Endothelial cell of umbilical vein (primary cell): Measurements from ENCODE around the gene KCNMA1. TPM values are rescaled to one million over a fixed set of nuclear protein-coding genes. Genes with fewer than 3 reads are reported as not detected.

ENCODE experiments used
- BruUV-seq: library from RNA; stranded (reverse); fragments of 400-500 nt; replicated peaks from 2 replicates; lab custom pipeline; 2021; lab: Mats Ljungman, UMichigan
- CTCF ChIA-PET: fragments of 300-600, 350-600 bp; sonication (Branson Sonifier 250); formaldehyde crosslinking; loops from one replicate; lab custom pipeline; 2021; ENCODE audit warnings: antibody characterized with exemption, inconsistent platforms; lab: Charles Lee
- POLR2A ChIA-PET: fragments of 300-600, 350-600 bp; sonication (Branson Sonifier 250); formaldehyde crosslinking; loops from one replicate; lab custom pipeline; 2021; ENCODE audit warnings: antibody characterized with exemption, inconsistent platforms; lab: Charles Lee
- DNase-seq: peaks from one replicate; pipeline ENCODE4 v3.0.0-alpha.2; 2011; ENCODE audit warnings: low read depth, low spot score
- FAIRE-seq: peaks from 2 replicates; lab custom pipeline; 2011; peaks lifted over from hg19 to GRCh38; lab: Jason Lieb, UNC
- H2AFZ ChIP-seq: 2 replicates; pipeline ENCODE4 v1.6.0; 2012; ENCODE audit warnings: low read depth, low read length, control low read depth, inconsistent platforms
- H3K27ac ChIP-seq: 2 replicates; pipeline ENCODE4 v1.5.1; 2011; ENCODE audit warnings: low read depth, mild to moderate bottlenecking, control low read depth, low read length, moderate library complexity; ENCODE audit not compliant: insufficient read depth
- H3K27me3 ChIP-seq, 2 experiments: 2 replicates each; pipeline versions ENCODE4 v1.6.0 to v1.6.1; 2011; ENCODE audit warnings: low read length in 2 of 2, mixed read lengths in 1 of 2; ENCODE audit not compliant: control insufficient read depth in 2 of 2, insufficient read depth in 2 of 2
- H3K36me3 ChIP-seq, 2 experiments: 2 replicates in 1 of 2; 3 replicates in 1 of 2; pipeline ENCODE4 v1.5.1; 2011; ENCODE audit warnings: low read length in 2 of 2, mild to moderate bottlenecking in 1 of 2, moderate library complexity in 1 of 2; ENCODE audit not compliant: control insufficient read depth in 2 of 2, insufficient read depth in 2 of 2; ENCODE audit errors: extremely low read depth in 1 of 2
- H3K4me1 ChIP-seq: 3 replicates; pipeline ENCODE4 v1.5.1; 2011; ENCODE audit warnings: mild to moderate bottlenecking, low read length; ENCODE audit not compliant: control insufficient read depth, insufficient read depth; ENCODE audit errors: extremely low read depth
- H3K4me2 ChIP-seq: 2 replicates; pipeline ENCODE4 v1.6.1; 2011; ENCODE audit warnings: low read length, control low read depth, mixed read lengths; ENCODE audit not compliant: insufficient read depth
- H3K4me3 ChIP-seq, 3 experiments: fragments of 200-600 bp in 1 of 3; sonication (generic), shearing (Covaris generic) in 1 of 3; replicated peaks in 1 of 3; 2 replicates each; pipeline ENCODE4 v1.5.1; 2011 to 2016; ENCODE audit warnings: control low read depth in 3 of 3, low read length in 3 of 3, mild to moderate bottlenecking in 2 of 3, inconsistent platforms in 1 of 3, low read depth in 1 of 3, moderate library complexity in 1 of 3; ENCODE audit not compliant: insufficient read depth in 1 of 3
- H3K79me2 ChIP-seq: 2 replicates; pipeline ENCODE4 v1.6.0; 2012; ENCODE audit warnings: low read length, inconsistent platforms; ENCODE audit not compliant: control insufficient read depth, insufficient read depth
- H3K9ac ChIP-seq: replicated peaks from 2 replicates; pipeline ENCODE3; 2011; ENCODE audit warnings: low read length, control low read depth; ENCODE audit not compliant: insufficient read depth; ENCODE audit errors: extremely low read depth
- H3K9me1 ChIP-seq: replicated peaks from 3 replicates; pipeline ENCODE4 v1.6.0; 2011; ENCODE audit warnings: mild to moderate bottlenecking, low read length; ENCODE audit not compliant: control insufficient read depth, insufficient read depth; ENCODE audit errors: extremely low read depth
- H3K9me3 ChIP-seq: replicated peaks from 2 replicates; pipeline ENCODE4 v1.5.1; 2012; ENCODE audit warnings: low read length, inconsistent platforms; ENCODE audit not compliant: control insufficient read depth, insufficient read depth
- H4K20me1 ChIP-seq: replicated peaks from 2 replicates; pipeline ENCODE3; 2011; ENCODE audit warnings: mild to moderate bottlenecking, low read length; ENCODE audit not compliant: control insufficient read depth, insufficient read depth; ENCODE audit errors: extremely low read depth
- CTCF ChIP-seq, 2 donors: IDR thresholded peaks; 1 replicate in 1 of 2; 2 replicates in 1 of 2; pipeline ENCODE4 v1.5.1; 2011; ENCODE audit warnings: low read length in 2 of 2, mild to moderate bottlenecking in 2 of 2, moderate library complexity in 2 of 2, control low read depth in 1 of 2, inconsistent platforms in 1 of 2, low read depth in 1 of 2; ENCODE audit not compliant: insufficient read depth in 1 of 2; ENCODE audit errors: extremely low read depth in 1 of 2
- EZH2 ChIP-seq: IDR thresholded peaks from 2 replicates; pipeline ENCODE4 v1.6.1; 2012; ENCODE audit warnings: borderline replicate concordance, low read depth, mild to moderate bottlenecking, moderate library complexity, low read length, inconsistent platforms; ENCODE audit not compliant: severe bottlenecking
- FOS ChIP-seq: IDR thresholded peaks from 2 replicates; pipeline ENCODE4 v1.6.1; 2011; ENCODE audit warnings: mild to moderate bottlenecking, low read length, moderate library complexity, borderline replicate concordance; ENCODE audit not compliant: insufficient read depth
- GATA2 ChIP-seq: IDR thresholded peaks from 2 replicates; pipeline ENCODE4 v1.7.0; 2011; ENCODE audit warnings: low read depth, mild to moderate bottlenecking, moderate library complexity, mixed read lengths, low read length; ENCODE audit not compliant: insufficient read length, insufficient read depth
- JUN ChIP-seq: IDR thresholded peaks from 2 replicates; pipeline ENCODE4 v1.6.1; 2011; ENCODE audit warnings: borderline replicate concordance, low read depth; ENCODE audit not compliant: insufficient read length, insufficient read depth
- MAX ChIP-seq: IDR thresholded peaks from 2 replicates; pipeline ENCODE4 v1.6.1; 2011; ENCODE audit not compliant: insufficient read depth, insufficient read length
- MYC ChIP-seq: IDR thresholded peaks from one replicate; pipeline ENCODE4 v1.6.1; 2011; ENCODE audit warnings: mild to moderate bottlenecking, low read depth, low read length
- POLR2A ChIP-seq: IDR thresholded peaks from 2 replicates; pipeline ENCODE4 v1.6.1; 2012; ENCODE audit warnings: low read depth, mild to moderate bottlenecking, control low read depth, low read length
- POLR2AphosphoS5 ChIP-seq: IDR thresholded peaks from 2 replicates; pipeline ENCODE4 v1.6.1; 2012; ENCODE audit warnings: low read depth, mild to moderate bottlenecking, control low read depth, low read length, moderate library complexity; ENCODE audit not compliant: insufficient read depth
- dilution Hi-C: fragments of 300-500 bp; cut with MboI; formaldehyde crosslinking; loops from one replicate; pipeline ENCODE4 v1.15.0; 2019; ENCODE audit warnings: low sequenced_read_pairs; ENCODE audit not compliant: extremely low pct_ligation_motif_present
- intact Hi-C: fragments of 100-400 bp; cut with micrococcal nuclease; formaldehyde crosslinking; loops from one replicate; pipeline ENCODE4 v1.10.0; 2022
- polyA plus RNA-seq, 4 experiments: library from polyadenylated mRNA; depleted of rRNA in 3 of 4; stranded (reverse) in 3 of 4; unstranded in 1 of 4; fragments of >200 nt; gene quantifications; 2 replicates each; pipeline versions ENCODE4 v1.2.1 to v1.2.3, GENCODE V29; 2011 to 2012; ENCODE audit warnings: missing spikeins in 1 of 4
- total RNA-seq: library from RNA; stranded (reverse); gene quantifications from 2 replicates; pipeline ENCODE4 v1.2.3, GENCODE V29; 2021

The KCNMA1 gene
- total and polyA plus RNA-seq, 2 donors (not counting 3 experiments of a cell fraction or from before 2014, with no cell fraction given): 0.10 to 0.82 TPM

- Histone ChIP-seq H2AFZ (no peak overlapping the region), H3K4me3 (no peak overlapping the region), H3K4me2 (no peak overlapping the region), H3K9ac (no peak overlapping the region), H3K9me3 (no peaks in the 10 kb centered on the region), H3K27me3 (peaks cover 2% of the 10 kb centered on the region in 2 experiments), H3K27ac (no peak overlapping the region), H3K36me3 (no peaks in the 10 kb centered on the region), H3K79me2 (no peaks in the 10 kb centered on the region), H3K4me1 (no peaks in the 10 kb centered on the region), H3K9me1 (no peaks in the 10 kb centered on the region), H4K20me1 (no peaks in the 10 kb centered on the region)
- ChIA-PET POLR2A (no interaction called here), CTCF (interaction anchor here (1.4 kb wide), 2 partner anchors 10 to 23 kb away, joined by 3 to 5 read pairs; no protein-coding TSS in a partner anchor)
- dilution Hi-C loops (no loop called here), intact Hi-C loops (no loop called here)
- BruUV-seq: no TSS peak
- TF ChIP-seq MAX (no peak), POLR2A (no peak), EZH2 (no peak), POLR2AphosphoS5 (no peak), MYC (no peak), FOS (no peak)
- FAIRE-seq (no peak), DNase-seq (no peak)
These were observed 610.0 kb downstream of the KCNMA1 start for GRCh38 chr10:77027576-77027975.

GRCh38 chr10:77027141-77027540 is 610.5 kb downstream of the KCNMA1 start:
- no TSS peak for BruUV-seq
- CTCF ChIA-PET: interaction anchor here (1.4 kb wide), 2 partner anchors 11 to 22 kb away, joined by 3 to 5 read pairs; no protein-coding TSS in a partner anchor

More at GRCh38 chr10:77027141-77027540, 610.5 kb downstream of the KCNMA1 start:
- H3K4me2 ChIP-seq: no peak overlapping the region
- H3K27ac ChIP-seq: no peak overlapping the region
- no peaks in the 10 kb centered on the region for H3K4me1 ChIP-seq
- FAIRE-seq (no peak), DNase-seq (no peak)
- H4K20me1 ChIP-seq: no peaks in the 10 kb centered on the region
- POLR2A ChIA-PET: no interaction called here
- no peaks in the 10 kb centered on the region for H3K36me3 ChIP-seq
- intact Hi-C loops: no loop called here
- H3K9ac ChIP-seq: no peak overlapping the region
- no peak overlapping the region for H2AFZ ChIP-seq
- H3K27me3 ChIP-seq: peaks cover 2 to 4% of the 10 kb centered on the region in 2 experiments
- no peaks in the 10 kb centered on the region for H3K79me2 ChIP-seq
- no peak for TF ChIP-seq JUN
- no peak for TF ChIP-seq GATA2
- TF ChIP-seq FOS: no peak
- no peak for TF ChIP-seq POLR2A
- no peak for TF ChIP-seq CTCF (IDR thresholded peaks at IDR 0.05; ENCODE audit: extremely low read depth in 1 of 2, insufficient read depth in 1 of 2, low read depth in 1 of 2, low read length in 2 of 2)
- no peak for TF ChIP-seq EZH2
- TF ChIP-seq MYC: no peak
- TF ChIP-seq MAX: no peak
- TF ChIP-seq POLR2AphosphoS5: no peak
- dilution Hi-C loops: no loop called here
- no peaks in the 10 kb centered on the region for H3K9me3 ChIP-seq
- H3K4me3 ChIP-seq: no peak overlapping the region
- no peaks in the 10 kb centered on the region for H3K9me1 ChIP-seq
